Heart left ventricle (tissue), 13 donors: ENCODE results near the gene HJURP.

Experiments used
- POLR2A ChIP-seq, 2 donors: fragments of 450-650 bp; IDR thresholded peaks; one replicate each; pipeline ENCODE4 v1.6.1; 2017; ENCODE audit warnings: antibody characterized with exemption in 2 of 2, mild to moderate bottlenecking in 2 of 2, moderate library complexity in 2 of 2
- TF ChIP-seq, protein P1 (sequence below), 12 donors: fragments of 200-600 bp; sonication (generic) in 4 of 12; IDR thresholded peaks; one replicate each; pipeline versions ENCODE4 v1.5.0 to v1.8.0; 2018 to 2022; ENCODE audit warnings: antibody characterized with exemption in 12 of 12, mild to moderate bottlenecking in 5 of 12
- donor health status: ischemic (EF 13 %, LVEDD 7.1; RV severe dilation, severe dysfunction).
- donor health status: DM: no; HTN: yes; CAD: no.
- donor health status: DM: no; HTN: no; CAD: no.
- donor health status: ischemic (EF 25% LVEDD 6.9; RV normal size, moderate dysfunction).
- donor health status: ischemic (EF 25% LVEDD 5.7; RV mildly dilated, moderate dysfunction).
- donor health status: ischemic (EF 35%, LVEDD 5.7; RV mildly dilated, moderate dysfunction).
- donor health status: nonischemic (EF 11% LVEDD 7.7; RV severe dilation, severe dysfunction).
- donor health status: DM: yes; HTN: yes; CAD: no.
- donor health status: PGD.
- donor health status: ischemic (EF 29% LVEDD 5.4; RV normal size, mild dysfunction).
- donor health status: nonischemic (EF 23%, LVEDD 6.1; RV moderate dilation, normal function).

DNA sequence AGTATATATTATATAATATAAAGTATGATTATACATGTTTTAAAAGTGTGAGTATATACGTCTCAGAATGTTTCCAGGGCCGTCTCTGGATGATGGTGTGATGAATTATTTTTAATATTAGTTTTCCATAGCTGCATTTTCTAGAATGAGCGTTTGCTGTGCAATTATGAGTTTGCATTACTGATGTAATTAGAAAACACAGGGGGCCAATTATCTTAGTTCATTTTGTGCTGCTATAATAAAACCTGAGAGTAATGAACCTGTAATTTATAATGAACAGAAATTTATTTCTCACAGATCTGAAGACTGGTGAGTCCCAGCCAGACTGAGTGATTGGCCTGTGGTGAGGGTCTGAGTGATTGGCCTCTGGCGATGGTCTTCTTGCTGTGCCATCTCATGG lies 4.0 kb upstream of the HJURP start:
- TF ChIP-seq, protein P1, sequence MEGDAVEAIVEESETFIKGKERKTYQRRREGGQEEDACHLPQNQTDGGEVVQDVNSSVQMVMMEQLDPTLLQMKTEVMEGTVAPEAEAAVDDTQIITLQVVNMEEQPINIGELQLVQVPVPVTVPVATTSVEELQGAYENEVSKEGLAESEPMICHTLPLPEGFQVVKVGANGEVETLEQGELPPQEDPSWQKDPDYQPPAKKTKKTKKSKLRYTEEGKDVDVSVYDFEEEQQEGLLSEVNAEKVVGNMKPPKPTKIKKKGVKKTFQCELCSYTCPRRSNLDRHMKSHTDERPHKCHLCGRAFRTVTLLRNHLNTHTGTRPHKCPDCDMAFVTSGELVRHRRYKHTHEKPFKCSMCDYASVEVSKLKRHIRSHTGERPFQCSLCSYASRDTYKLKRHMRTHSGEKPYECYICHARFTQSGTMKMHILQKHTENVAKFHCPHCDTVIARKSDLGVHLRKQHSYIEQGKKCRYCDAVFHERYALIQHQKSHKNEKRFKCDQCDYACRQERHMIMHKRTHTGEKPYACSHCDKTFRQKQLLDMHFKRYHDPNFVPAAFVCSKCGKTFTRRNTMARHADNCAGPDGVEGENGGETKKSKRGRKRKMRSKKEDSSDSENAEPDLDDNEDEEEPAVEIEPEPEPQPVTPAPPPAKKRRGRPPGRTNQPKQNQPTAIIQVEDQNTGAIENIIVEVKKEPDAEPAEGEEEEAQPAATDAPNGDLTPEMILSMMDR (IDR thresholded peaks at IDR 0.05), result no peak
- TF ChIP-seq POLR2A (IDR thresholded peaks at IDR 0.05), result no peak
